AG09309 (cell line): ENCODE results near the gene SIAE.

Source experiments
- DNase-seq: peaks from one replicate; pipeline ENCODE4 v3.0.0-alpha.2; 2010; ENCODE audit warnings: low read depth
- H3K4me3 ChIP-seq: 2 replicates; pipeline ENCODE4 v1.5.1; 2011; ENCODE audit warnings: mild to moderate bottlenecking, low read depth, low read length, moderate library complexity; ENCODE audit not compliant: control insufficient read depth
- TF ChIP-seq, protein P1 (sequence below): IDR thresholded peaks from 2 replicates; pipeline ENCODE4 v1.5.1; 2011; ENCODE audit warnings: mild to moderate bottlenecking, low read depth, low read length, inconsistent platforms; ENCODE audit not compliant: insufficient read depth, control insufficient read depth; ENCODE audit errors: missing control alignments

Gene SIAE

DNA sequence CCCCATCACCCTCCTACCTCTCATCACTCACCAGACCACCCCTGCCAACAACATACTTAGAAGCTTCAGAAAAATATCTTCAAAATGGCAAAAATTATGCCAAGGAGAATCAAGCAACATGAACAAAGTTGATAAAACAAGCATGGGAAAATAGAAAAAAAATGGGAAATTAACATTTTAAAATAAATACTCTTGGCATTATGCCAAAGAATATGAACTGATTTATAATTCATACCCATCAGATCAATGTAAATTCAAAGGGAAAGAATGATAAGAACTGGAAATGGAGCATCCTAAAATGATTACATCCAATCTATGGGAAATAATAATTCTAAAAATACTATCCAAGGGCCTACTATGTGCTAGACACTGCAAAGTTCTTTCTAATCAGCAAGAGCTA, 12.0 kb downstream of the SIAE start:
- no peak for DNase-seq
- H3K4me3 ChIP-seq, result no peak overlapping the region
- TF ChIP-seq, protein P1, sequence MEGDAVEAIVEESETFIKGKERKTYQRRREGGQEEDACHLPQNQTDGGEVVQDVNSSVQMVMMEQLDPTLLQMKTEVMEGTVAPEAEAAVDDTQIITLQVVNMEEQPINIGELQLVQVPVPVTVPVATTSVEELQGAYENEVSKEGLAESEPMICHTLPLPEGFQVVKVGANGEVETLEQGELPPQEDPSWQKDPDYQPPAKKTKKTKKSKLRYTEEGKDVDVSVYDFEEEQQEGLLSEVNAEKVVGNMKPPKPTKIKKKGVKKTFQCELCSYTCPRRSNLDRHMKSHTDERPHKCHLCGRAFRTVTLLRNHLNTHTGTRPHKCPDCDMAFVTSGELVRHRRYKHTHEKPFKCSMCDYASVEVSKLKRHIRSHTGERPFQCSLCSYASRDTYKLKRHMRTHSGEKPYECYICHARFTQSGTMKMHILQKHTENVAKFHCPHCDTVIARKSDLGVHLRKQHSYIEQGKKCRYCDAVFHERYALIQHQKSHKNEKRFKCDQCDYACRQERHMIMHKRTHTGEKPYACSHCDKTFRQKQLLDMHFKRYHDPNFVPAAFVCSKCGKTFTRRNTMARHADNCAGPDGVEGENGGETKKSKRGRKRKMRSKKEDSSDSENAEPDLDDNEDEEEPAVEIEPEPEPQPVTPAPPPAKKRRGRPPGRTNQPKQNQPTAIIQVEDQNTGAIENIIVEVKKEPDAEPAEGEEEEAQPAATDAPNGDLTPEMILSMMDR, result no peak

DNA sequence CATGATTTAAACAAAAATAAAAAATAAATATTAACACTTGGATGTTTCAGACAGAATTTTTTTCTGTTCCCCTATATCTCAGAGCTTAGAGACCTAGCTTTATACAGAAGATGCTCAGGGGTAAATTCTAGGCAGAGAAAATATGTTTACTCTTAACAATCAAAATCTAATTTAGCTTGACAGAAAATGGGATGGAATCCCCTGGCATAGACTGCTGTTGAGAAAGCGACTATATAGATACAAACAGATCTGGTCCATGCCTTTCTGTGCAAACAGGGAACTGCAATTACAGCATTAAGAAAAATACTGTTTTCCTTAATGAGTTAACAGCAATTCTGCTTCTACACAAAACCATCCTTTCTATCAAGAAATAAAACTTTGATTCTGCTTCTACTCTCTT, 14.6 kb downstream of the SIAE start:
- DNase-seq, result no peak
- TF ChIP-seq, protein P1, result no peak

DNA sequence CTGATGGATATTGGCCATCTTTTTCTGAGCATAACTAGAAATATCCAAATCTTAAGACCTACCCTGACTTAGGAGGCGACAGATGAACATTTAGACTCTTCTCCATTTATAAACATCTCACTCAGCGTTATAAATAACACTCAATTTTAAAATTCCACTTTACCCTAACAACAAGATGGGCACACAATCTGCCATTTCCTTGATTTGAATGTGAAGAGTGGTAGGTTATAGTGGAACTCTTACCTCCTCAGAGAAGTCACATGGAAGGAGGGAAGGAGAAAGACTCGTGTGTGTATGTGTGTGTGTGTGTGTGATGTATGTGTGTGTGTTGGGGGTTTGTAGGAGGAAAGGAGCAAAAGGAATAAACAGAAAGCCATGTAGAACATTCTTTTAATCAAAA, 15.0 kb downstream of the SIAE start:
- TF ChIP-seq, protein P1, result no peak
- DNase-seq, result no peak
- no peak overlapping the region for H3K4me3 ChIP-seq

More for the DNA sequence above, 14.6 kb downstream of the SIAE start:
- H3K4me3 ChIP-seq, result no peak overlapping the region

DNA sequence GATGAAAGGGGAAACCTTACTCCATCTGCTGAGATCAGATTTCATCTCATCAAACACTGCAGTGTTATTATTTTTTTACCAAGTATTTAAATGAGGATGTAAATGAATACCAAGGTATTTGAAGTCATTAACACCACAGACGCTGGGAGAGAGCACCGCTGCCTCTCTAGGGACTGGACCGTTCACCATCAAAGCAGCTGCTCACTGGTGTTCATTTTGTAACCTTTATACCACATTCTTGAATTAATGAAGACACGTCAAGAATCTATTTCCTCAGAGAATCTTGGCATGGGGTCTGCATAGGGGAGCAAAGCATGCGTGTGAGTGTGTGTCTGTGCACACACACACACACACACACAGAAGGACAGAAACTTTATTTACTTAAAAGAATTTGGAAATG, 15.6 kb downstream of the SIAE start:
- DNase-seq, result no peak
- TF ChIP-seq, protein P1, result no peak
- H3K4me3 ChIP-seq, result no peak overlapping the region

DNA sequence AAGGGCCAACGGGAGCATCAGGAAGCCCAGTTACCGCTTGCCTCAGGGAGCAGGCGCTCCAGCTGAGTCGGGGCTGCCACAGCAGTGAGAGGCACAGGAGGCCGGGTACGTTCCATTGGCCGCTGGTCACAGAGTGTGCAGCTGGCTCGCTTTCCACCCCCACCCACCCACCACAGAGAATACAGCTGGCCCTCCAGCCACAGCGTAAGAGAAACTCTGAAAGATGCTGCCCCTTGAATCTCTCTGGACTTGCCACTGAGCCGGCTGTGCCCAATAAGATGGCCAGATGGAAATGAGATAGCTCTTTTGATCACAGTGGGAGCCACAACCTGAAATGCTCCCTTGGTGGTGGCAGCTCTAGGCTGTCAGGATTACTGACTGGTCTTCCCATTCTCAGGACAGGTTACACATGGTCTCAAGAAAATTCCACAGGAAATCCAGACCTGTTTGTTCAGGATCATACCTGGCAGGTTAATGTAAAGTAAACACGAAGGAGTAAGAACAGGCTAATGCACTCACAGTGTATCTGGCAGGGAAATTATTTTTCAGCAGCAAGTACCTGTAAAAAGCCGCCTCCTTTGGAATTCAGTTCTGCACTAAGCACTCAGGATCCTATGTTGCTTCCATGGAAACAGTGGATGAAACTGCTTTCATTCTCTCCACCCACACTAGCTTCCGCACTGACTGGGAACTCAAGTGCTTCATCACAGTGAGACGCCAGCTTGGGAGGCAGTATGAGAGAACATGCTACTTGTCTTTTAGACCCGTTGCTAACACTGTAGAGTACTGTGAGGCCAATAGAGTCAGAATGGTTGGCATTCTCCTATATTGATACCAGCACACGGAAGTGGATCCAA, 16.5 kb downstream of the SIAE start:
- no peak overlapping the region for H3K4me3 ChIP-seq
- DNase-seq, result no peak
- TF ChIP-seq, protein P1, result no peak

DNA sequence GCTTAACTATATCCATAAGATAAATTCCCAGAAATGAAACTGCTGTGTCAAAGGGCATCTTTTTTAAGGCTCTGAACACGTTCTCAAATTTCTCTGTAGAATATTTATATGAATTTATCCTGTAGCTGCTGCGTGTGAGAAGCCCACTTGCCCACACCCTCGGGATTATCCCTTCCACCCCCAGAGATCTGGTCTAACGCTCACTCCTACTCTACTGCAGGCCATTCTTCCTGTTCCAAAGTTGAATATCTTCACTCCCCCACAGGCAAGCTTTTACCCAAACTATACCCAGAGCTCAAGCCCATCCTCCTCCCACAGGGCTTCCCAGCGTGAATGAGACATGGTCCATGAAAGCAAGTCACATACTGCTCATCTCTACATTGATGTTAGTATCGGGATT, 24.9 kb downstream of the SIAE start:
- TF ChIP-seq, protein P1, result no peak
- no peak overlapping the region for H3K4me3 ChIP-seq

More for the DNA sequence above, 24.9 kb downstream of the SIAE start:
- no peak for DNase-seq
